GM21737 (cell line): ENCODE measurements around the gene ANO1.
"Not testable (repeated sequence)": the region's sequence is repeated elsewhere in the genome, so short reads cannot be mapped to it uniquely, and the experiment has no call there.

Source experiments
- ATAC-seq: cut with Tn5 transposase; IDR thresholded peaks from one replicate; pipeline ENCODE4 v1.9.1; 2021; ENCODE audit warnings: mild to moderate bottlenecking, moderate library complexity; ENCODE audit not compliant: unreplicated experiment

The ANO1 gene

DNA sequence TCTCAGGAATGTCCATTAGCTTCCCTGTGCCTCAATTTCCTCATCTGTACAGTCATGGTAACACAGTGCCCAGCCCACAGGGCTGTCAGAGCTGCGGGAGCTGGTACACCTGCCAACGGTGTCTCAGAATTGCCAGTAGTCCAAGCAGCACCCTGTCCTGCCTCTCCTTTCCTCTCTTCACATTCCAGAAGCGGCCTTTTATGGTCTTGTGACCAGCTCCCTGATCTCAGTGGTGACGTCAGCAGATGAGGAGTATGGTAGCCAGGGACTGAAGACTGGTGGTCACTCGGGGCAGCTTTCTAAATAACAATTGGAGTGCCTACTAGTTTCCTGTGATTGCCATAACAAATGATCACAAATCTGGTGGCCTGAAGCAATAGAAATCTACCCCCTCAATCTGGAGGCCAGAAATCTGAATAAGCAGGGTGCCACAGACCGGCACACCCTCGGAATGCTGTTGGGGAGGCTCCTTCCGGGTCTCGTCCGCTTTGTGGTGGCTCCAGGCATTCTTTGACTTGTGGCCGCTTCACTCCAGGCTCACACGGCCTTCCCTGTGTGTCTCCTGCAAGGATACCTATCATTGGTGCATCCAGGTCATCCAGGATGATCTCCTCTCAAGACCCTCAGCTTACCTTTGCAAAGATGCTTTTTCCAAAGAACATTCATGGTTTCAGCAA lies 127.1 kb downstream of the ANO1 start:
- ATAC-seq: no peak

GRCh38 chr11:70205766-70206165 lies 127.6 kb downstream of the ANO1 start:
- ATAC-seq: no peak

GRCh38 chr11:70206226-70206981 lies 128.3 kb downstream of the ANO1 start:
- no peak for ATAC-seq

DNA sequence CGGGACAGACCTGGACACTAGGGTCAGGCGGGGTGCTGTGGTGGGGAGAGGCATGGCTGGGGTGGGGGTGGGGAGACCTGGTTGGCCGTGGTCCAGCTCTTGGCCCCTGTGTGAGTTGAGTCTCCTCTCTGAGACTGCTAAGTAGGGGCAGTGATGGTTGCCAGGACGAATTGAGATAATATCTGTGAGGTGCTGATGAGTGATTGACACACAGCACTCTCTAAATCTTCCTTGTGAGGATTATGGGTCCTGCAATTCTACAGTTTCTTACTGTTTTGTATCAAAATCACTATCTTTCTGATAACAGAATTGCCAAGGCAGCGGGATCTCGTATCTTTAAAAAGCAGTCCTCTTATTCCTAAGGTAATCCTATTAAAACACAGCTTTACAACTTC lies 128.9 kb downstream of the ANO1 start:
- no peak for ATAC-seq

- ATAC-seq: no peak
These were observed 129.5 kb downstream of the ANO1 start for GRCh38 chr11:70207531-70208131.

GRCh38 chr11:70209391-70209912 lies 131.3 kb downstream of the ANO1 start:
- ATAC-seq: no peak

- no peak for ATAC-seq
These were observed 132.0 kb downstream of the ANO1 start for GRCh38 chr11:70210051-70210501.

GRCh38 chr11:70210530-70210929 lies 132.4 kb downstream of the ANO1 start:
- no peak for ATAC-seq

- ATAC-seq: no peak
These were observed 134.2 kb downstream of the ANO1 start for GRCh38 chr11:70212227-70212811.

DNA sequence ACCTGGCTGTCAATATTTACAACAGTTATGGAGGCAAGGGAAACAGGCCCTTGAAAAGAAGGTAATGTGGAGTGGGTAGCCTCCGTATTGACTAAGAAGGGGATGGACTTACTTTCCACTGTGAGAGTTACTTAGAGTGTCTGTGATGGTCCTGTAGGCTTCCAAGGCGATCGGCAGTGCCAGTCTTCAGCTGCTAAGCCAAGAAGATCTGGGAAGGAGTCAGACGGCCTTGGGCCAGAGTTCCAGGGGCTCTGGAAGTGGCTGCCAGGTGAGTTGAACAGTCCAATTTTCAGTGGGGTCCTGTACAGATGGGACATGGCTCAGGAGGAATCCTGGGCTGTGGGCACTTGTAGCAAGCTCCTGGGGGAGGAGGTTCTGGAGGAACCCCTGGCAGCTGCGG lies 139.3 kb downstream of the ANO1 start:
- ATAC-seq: not testable (repeated sequence)

DNA sequence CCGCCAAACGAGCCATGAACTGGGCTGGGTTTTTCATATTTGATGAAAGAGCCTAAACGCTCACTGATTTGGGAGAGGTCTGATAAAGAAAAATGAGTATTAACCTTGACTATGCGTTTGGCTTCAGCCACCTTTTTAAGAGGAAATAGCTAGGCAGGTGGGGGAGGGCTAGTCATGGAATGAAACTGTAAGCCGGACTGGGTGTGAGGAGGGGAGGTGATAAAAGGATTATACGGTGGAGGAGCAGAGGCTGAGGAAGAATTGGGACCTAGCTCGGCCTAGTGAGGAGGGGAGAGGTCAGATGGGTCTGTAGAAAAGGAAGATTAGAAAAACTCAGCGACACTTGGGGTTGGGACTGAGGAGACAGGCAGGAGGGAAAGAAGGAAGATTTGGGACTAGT lies 140.0 kb downstream of the ANO1 start:
- not testable (repeated sequence) for ATAC-seq

DNA sequence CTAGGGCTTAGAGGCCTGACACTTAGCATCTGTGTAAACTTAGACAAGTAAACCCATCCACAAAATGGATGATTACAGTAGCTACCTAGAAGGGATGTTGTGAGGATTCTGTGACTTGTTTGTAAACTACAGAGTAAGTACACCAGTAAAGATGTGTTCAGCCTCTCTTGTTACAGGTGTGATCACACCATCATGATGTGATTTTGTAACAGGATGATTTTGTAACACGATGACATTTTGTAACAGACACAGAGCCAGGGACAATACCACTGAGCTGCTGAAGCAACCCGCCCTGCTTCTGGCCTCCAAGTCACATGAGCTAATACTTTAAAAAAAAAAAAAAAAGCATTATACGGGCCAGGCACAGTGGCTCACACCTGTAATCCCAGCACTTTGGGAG lies 142.0 kb downstream of the ANO1 start:
- no peak for ATAC-seq

DNA sequence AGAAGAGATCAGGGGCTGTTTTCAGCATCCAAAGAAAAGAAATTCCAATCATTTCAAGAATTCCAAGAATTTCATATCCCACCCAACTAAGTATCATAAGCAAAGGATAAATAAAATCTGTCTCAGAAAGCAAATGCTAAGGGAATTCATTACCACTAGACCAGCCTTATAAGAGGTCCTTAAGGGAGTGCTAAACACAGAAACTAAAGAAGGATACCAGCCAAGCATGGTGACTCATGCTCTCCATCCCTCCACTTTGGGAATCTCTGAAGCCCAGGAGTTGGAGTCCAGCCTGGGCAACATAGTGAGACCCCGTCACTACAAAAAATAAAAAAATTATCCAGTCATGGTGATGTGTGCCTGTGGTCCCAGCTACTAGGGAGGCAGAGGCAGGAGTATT lies 142.8 kb downstream of the ANO1 start:
- ATAC-seq: no peak

DNA sequence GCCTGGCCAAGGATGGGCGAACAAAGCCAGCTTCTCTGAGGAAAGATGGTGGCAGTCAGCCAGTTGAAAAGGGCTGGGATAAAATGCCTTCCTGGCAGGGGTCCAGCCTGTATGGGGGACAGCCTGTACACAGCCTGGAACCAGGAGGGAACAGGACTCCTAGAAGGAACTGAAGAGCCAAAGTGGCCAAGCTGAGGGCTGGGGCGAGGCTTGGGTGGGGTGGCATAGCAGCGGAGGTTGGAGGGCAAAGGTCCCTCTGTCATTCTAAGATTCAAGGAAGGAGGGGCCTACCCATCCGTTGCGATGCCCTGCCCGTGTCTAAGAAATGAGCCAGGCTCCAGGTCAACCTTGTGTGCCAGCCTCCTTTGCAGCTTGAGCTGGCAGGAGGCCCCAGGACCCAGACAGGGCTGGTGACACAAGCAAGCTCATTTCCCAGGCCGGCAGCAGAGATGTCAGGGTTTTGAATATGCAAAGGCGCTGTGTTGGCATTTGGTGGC lies 147.6 kb downstream of the ANO1 start:
- no peak for ATAC-seq

- no peak for ATAC-seq
These were observed 148.1 kb downstream of the ANO1 start for GRCh38 chr11:70226183-70226582.

DNA sequence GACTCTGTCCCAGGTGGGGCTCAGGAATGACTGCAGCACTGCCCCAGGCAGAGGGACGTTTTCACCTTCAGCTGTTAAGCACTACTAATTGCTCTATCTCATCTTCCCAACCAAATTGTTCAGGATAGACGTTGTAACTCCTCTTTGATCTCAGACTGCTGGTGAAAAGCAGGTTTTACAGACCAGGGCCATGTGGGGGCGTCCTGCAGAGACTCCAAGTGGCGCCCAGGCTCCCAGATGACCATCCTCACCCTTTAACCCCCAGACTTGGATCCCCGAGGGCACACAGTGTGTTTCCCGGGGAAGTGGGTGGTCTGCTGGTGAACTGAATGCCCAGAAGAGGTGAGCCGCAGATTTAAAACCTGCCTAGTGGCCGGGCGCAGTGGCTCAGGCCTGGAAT lies 148.8 kb downstream of the ANO1 start:
- ATAC-seq: no peak

DNA sequence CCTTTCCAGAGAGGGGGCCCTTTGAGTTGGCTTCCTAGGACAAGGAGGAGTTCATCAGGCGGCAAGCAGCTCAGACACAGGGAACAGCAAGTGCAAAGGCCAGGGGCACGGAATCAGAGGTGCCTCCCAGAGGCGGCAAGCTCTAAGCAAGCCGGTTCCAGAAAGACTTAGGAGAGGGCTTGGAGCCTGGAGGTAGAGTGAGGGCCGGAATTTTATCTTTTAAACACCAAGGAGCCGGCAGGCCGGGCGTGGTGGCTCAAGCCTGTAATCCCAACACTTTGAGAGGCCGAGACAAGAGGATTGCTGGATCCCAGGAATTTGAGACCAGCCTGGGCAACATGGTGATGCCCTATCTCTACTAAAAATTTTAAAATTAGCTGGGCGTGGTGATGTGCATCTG lies 151.6 kb downstream of the ANO1 start:
- ATAC-seq: no peak

- no peak for ATAC-seq
These were observed 152.2 kb downstream of the ANO1 start for GRCh38 chr11:70230151-70230839.

DNA sequence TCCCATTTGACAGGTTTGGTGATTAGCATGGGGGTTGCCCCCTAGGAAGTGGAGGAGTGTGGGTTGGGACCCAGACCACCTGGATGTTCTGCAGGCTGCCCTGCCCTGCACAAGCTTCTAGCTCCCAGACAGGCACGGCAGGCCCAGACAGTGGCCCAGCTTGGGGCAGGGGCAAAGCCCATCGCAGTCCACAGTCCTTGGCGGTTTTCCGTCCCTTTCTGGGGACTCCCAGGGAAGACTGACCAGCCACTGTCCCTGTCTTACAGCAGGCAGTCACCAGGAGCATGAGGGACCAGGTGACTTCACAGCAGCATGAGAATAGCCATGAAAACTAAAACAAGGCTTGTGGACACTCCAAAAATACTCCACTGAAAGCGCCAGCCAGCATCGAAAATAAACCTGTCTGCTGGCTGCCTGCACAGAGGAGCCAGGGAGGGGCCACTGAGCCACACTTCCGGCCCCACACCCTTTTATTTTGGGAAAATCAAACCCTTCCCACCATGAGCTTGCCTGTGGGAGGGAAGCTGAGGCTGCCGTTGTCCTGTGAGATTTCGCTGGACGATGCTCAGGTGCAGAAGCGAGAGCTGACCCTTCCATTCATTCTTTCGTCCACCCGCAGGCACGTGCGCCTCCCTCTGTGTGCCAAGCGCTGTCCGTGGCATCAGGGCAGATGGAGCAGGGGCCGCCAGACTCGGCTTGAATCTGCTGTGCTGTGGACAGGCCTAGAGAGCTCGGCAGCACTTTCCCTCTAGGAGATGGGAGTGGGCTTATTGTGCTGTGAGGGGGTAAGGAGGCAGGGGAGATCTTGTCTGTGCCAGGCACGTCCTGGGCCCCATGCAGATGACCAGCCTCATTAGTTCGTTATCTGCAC lies 153.0 kb downstream of the ANO1 start:
- no peak for ATAC-seq

- ATAC-seq: no peak
These were observed 154.9 kb downstream of the ANO1 start for GRCh38 chr11:70233034-70233433.
